IMR-90 (cell line): Measurements from ENCODE around the gene RAI1. TPM values are rescaled to one million over a fixed set of nuclear protein-coding genes. Genes with fewer than 3 reads are reported as not detected.

Experiments used
- ATAC-seq: fragments of 200-7000 bp; cut with Tn5 transposase; 2 replicates; pipeline ENCODE4 v1.9.1; 2020; ENCODE audit warnings: low read depth, mild to moderate bottlenecking, moderate library complexity
- BruUV-seq: library from RNA; stranded (reverse); fragments of 400-500 nt; replicated peaks from 2 replicates; lab custom pipeline; 2021; lab: Mats Ljungman, UMichigan
- CTCF ChIA-PET: fragments of 300-600 bp; formaldehyde crosslinking; extraction: SDS; loops from one replicate; lab custom pipeline; 2021; ENCODE audit warnings: antibody characterized with exemption; lab: Yijun Ruan, JAX
- POLR2A ChIA-PET: fragments of 300-600 bp; sonication (Branson Sonifier 250); formaldehyde crosslinking; loops from one replicate; lab custom pipeline; 2022; ENCODE audit warnings: antibody characterized with exemption; ENCODE audit not compliant: unreplicated experiment; lab: Charles Lee
- DNase-seq: peaks from one replicate; pipeline ENCODE4 v3.0.0; 2013
- H2AFZ ChIP-seq: replicated peaks from 2 replicates; pipeline ENCODE3; 2013; ENCODE audit warnings: low read length, mild to moderate bottlenecking; ENCODE audit not compliant: poor library complexity
- H2AK5ac ChIP-seq: 2 replicates; pipeline ENCODE4 v1.6.1; 2013; ENCODE audit warnings: low read depth, low read length, inconsistent platforms
- H2AK9ac ChIP-seq: replicated peaks from 2 replicates; pipeline ENCODE3; 2013; ENCODE audit warnings: mild to moderate bottlenecking, low read depth, low read length, moderate library complexity; ENCODE audit not compliant: poor library complexity
- H2BK120ac ChIP-seq: 2 replicates; pipeline ENCODE4 v1.6.1; 2013; ENCODE audit warnings: low read depth, low read length, inconsistent platforms
- H2BK15ac ChIP-seq: 3 replicates; pipeline ENCODE4 v1.6.1; 2013; ENCODE audit warnings: low read depth, low read length, inconsistent platforms
- H2BK20ac ChIP-seq: 2 replicates; pipeline ENCODE4 v1.6.1; 2013; ENCODE audit warnings: low read depth, mild to moderate bottlenecking, inconsistent platforms, low read length, moderate library complexity
- H2BK5ac ChIP-seq: 2 replicates; pipeline ENCODE4 v1.6.1; 2013; ENCODE audit warnings: mild to moderate bottlenecking, low read depth, low read length, inconsistent platforms; ENCODE audit not compliant: poor library complexity, severe bottlenecking
- H3K14ac ChIP-seq: replicated peaks from 2 replicates; pipeline ENCODE4 v1.6.1; 2013; ENCODE audit warnings: low read depth, low read length, inconsistent platforms
- H3K18ac ChIP-seq: 2 replicates; pipeline ENCODE4 v1.6.1; 2013; ENCODE audit warnings: low read depth, low read length, control low read depth
- H3K23ac ChIP-seq: 2 replicates; pipeline ENCODE4 v1.6.1; 2013; ENCODE audit warnings: low read depth, low read length, inconsistent platforms
- H3K27ac ChIP-seq: 2 replicates; pipeline ENCODE4 v1.5.1; 2013; ENCODE audit warnings: mild to moderate bottlenecking, control low read depth, low read length; ENCODE audit not compliant: insufficient read depth
- H3K27me3 ChIP-seq: 2 replicates; pipeline ENCODE4 v1.6.1; 2013; ENCODE audit warnings: low read length; ENCODE audit not compliant: control insufficient read depth, insufficient read depth
- H3K36me3 ChIP-seq: 2 replicates; pipeline ENCODE4 v1.6.1; 2013; ENCODE audit warnings: low read length, mixed read lengths; ENCODE audit not compliant: control insufficient read depth, insufficient read depth
- H3K4ac ChIP-seq: 2 replicates; pipeline ENCODE4 v1.6.1; 2013; ENCODE audit warnings: low read depth, low read length, inconsistent platforms
- H3K4me1 ChIP-seq: 2 replicates; pipeline ENCODE4 v1.6.1; 2013; ENCODE audit warnings: low read length, mixed read lengths; ENCODE audit not compliant: control insufficient read depth, insufficient read depth
- H3K4me2 ChIP-seq: 2 replicates; pipeline ENCODE4 v1.6.1; 2013; ENCODE audit warnings: low read depth, mild to moderate bottlenecking, control low read depth, low read length, moderate library complexity
- H3K4me3 ChIP-seq: 2 replicates; pipeline ENCODE4 v1.5.1; 2013; ENCODE audit warnings: low read depth, mild to moderate bottlenecking, control low read depth, low read length, moderate library complexity; ENCODE audit not compliant: insufficient read depth
- H3K56ac ChIP-seq: 2 replicates; pipeline ENCODE4 v1.6.1; 2013; ENCODE audit warnings: low read length, inconsistent platforms; ENCODE audit not compliant: insufficient read depth; ENCODE audit errors: extremely low read depth
- H3K79me1 ChIP-seq, 2 experiments: 2 replicates each; pipeline ENCODE4 v1.6.1; 2013; ENCODE audit warnings: low read length in 2 of 2, inconsistent platforms in 1 of 2, low read depth in 1 of 2
- H3K9ac ChIP-seq: 2 replicates; pipeline ENCODE4 v1.6.1; 2013; ENCODE audit warnings: low read depth, low read length, control low read depth
- H3K9me1 ChIP-seq: 2 replicates; pipeline ENCODE4 v1.6.1; 2013; ENCODE audit warnings: low read length, inconsistent platforms; ENCODE audit not compliant: insufficient read depth
- H3K9me3 ChIP-seq: 2 replicates; pipeline ENCODE4 v1.6.1; 2013; ENCODE audit warnings: low read length; ENCODE audit not compliant: control insufficient read depth, insufficient read depth
- H4K20me1 ChIP-seq: 2 replicates; pipeline ENCODE4 v1.6.1; 2013; ENCODE audit warnings: low read length, inconsistent platforms; ENCODE audit not compliant: insufficient read depth
- H4K5ac ChIP-seq: 2 replicates; pipeline ENCODE4 v1.6.1; 2013; ENCODE audit warnings: mild to moderate bottlenecking, low read depth, low read length, control low read depth
- H4K8ac ChIP-seq, 2 experiments: 2 replicates each; pipeline ENCODE4 v1.6.1; 2013; ENCODE audit warnings: low read depth in 2 of 2, low read length in 2 of 2, control low read depth in 1 of 2, inconsistent platforms in 1 of 2
- H4K91ac ChIP-seq: 2 replicates; pipeline ENCODE4 v1.6.1; 2013; ENCODE audit warnings: low read depth, low read length, inconsistent platforms; ENCODE audit not compliant: insufficient read depth
- BHLHE40 ChIP-seq: fragments of 150-350 bp; IDR thresholded peaks from 2 replicates; pipeline ENCODE4 v1.6.1; 2016; ENCODE audit warnings: mild to moderate bottlenecking, low read depth, low read length
- CEBPB ChIP-seq: IDR thresholded peaks from 2 replicates; pipeline ENCODE4 v1.6.1; 2012; ENCODE audit warnings: low read depth, low read length, improper control_type of control experiment
- CHD1 ChIP-seq: IDR thresholded peaks from 2 replicates; pipeline ENCODE4 v1.6.1; 2012; ENCODE audit warnings: low read depth, low read length, improper control_type of control experiment
- FOS ChIP-seq: fragments of 150-350 bp; IDR thresholded peaks from 2 replicates; pipeline ENCODE4 v1.6.1; 2016; ENCODE audit warnings: low read depth, low read length
- MAFK ChIP-seq: IDR thresholded peaks from 2 replicates; pipeline ENCODE4 v1.6.1; 2012; ENCODE audit warnings: low read depth, low read length, improper control_type of control experiment
- MAZ ChIP-seq: IDR thresholded peaks from 2 replicates; pipeline ENCODE4 v1.6.1; 2012; ENCODE audit warnings: low read depth, mild to moderate bottlenecking, low read length, improper control_type of control experiment, moderate library complexity, borderline replicate concordance
- MXI1 ChIP-seq: IDR thresholded peaks from 2 replicates; pipeline ENCODE4 v1.6.1; 2012; ENCODE audit warnings: low read depth, mild to moderate bottlenecking, low read length, moderate library complexity, borderline replicate concordance
- NFE2L2 ChIP-seq: fragments of 150-350 bp; IDR thresholded peaks from 2 replicates; pipeline ENCODE4 v1.6.1; 2016; ENCODE audit warnings: low read depth, mild to moderate bottlenecking, low read length
- POLR2A ChIP-seq: IDR thresholded peaks from 2 replicates; pipeline ENCODE4 v1.6.1; 2012; ENCODE audit warnings: mild to moderate bottlenecking, low read depth, low read length
- RAD21 ChIP-seq: IDR thresholded peaks from 2 replicates; pipeline ENCODE4 v1.6.1; 2012; ENCODE audit warnings: low read length, improper control_type of control experiment
- RCOR1 ChIP-seq: IDR thresholded peaks from 2 replicates; pipeline ENCODE4 v1.6.1; 2012; ENCODE audit warnings: mild to moderate bottlenecking, low read length, improper control_type of control experiment; ENCODE audit not compliant: insufficient replicate concordance
- RFX5 ChIP-seq: IDR thresholded peaks from 2 replicates; pipeline ENCODE4 v1.8.0; 2012; ENCODE audit warnings: low read depth, mild to moderate bottlenecking, low read length, moderate library complexity
- SMC3 ChIP-seq: fragments of 150-350 bp; IDR thresholded peaks from 2 replicates; pipeline ENCODE4 v1.6.1; 2016; ENCODE audit warnings: low read depth, mild to moderate bottlenecking, antibody characterized with exemption, low read length, moderate library complexity
- WGBS, 2 experiments: methylation state at CpG; one replicate each; pipeline versions ENCODE4 v1.1.5 to v1.1.7; 2013; ENCODE audit warnings: missing lambda C conversion rate in 2 of 2; ENCODE audit not compliant: insufficient read length in 1 of 2; ENCODE audit errors: extremely low coverage in 2 of 2; 5-methylcytosine and 5-hydroxymethylcytosine counted together
- dilution Hi-C: fragments of 300-500 bp; cut with HindIII; formaldehyde crosslinking; loops from one replicate; pipeline ENCODE4 v1.14.3; 2018; ENCODE audit warnings: low sequenced_read_pairs; ENCODE audit not compliant: unreplicated experiment
- in situ Hi-C: fragments of 300-500 bp; cut with MboI; formaldehyde crosslinking; loops from 3 replicates; pipeline ENCODE4 v1.14.3; 2019; ENCODE audit warnings: low sequenced_read_pairs, inconsistent platforms, mixed read lengths
- intact Hi-C: fragments of 100-400 bp; cut with micrococcal nuclease; formaldehyde crosslinking; loops from 2 replicates; pipeline ENCODE4 v1.10.0; 2022
- polyA plus RNA-seq, 3 experiments: library from polyadenylated mRNA; depleted of rRNA; stranded (reverse); fragments of >200 nt; gene quantifications; 2 replicates each; pipeline ENCODE4 v1.2.3, GENCODE V29; 2012; ENCODE audit warnings: low replicate concordance in 1 of 3
- total RNA-seq: library from RNA; depleted of rRNA; stranded (reverse); fragments of >200 nt; gene quantifications from 2 replicates; pipeline ENCODE4 v1.2.3, GENCODE V29; 2012
- TF ChIP-seq, protein P1 (sequence below): conservative IDR thresholded peaks from 2 replicates; pipeline ENCODE4 v1.5.1; 2012; ENCODE audit warnings: mild to moderate bottlenecking, low read depth, low read length, improper control_type of control experiment
- TF ChIP-seq, protein P2 (sequence below): fragments of 150-350 bp; IDR thresholded peaks from 2 replicates; pipeline ENCODE4 v1.6.1; 2016; ENCODE audit warnings: low read depth, mild to moderate bottlenecking, low read length, moderate library complexity, borderline replicate concordance
- TF ChIP-seq, protein P3 (sequence below): fragments of 150-350 bp; IDR thresholded peaks from 2 replicates; pipeline ENCODE4 v1.6.1; 2017; ENCODE audit warnings: mild to moderate bottlenecking, antibody characterized with exemption, low read length, low read depth

The RAI1 gene
- total and polyA plus RNA-seq, 2 of the 4 experiments (the other 2 are of a cell fraction), result 1.8 to 10.5 TPM

DNA sequence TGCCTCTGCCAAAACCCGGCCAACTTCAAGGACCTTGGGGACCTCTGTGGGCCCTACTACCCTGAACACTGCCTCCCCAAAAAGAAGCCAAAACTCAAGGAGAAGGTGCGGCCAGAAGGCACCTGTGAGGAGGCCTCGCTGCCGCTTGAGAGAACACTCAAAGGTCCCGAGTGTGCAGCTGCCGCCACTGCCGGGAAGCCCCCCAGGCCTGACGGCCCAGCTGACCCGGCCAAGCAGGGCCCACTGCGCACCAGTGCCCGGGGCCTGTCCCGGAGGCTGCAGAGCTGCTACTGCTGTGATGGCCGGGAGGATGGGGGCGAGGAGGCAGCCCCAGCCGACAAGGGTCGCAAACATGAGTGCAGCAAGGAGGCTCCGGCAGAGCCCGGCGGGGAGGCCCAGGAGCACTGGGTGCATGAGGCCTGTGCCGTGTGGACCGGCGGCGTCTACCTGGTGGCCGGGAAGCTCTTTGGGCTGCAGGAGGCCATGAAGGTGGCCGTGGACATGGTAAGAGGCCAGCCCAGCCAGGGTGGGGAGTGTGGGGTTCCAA lies 116.8 kb downstream of the RAI1 start:
- H3K4me1 ChIP-seq, result peaks cover 2% of the 10 kb centered on the region; the same call in 1 of the 2 replicates
- CTCF ChIA-PET, result no interaction called here
- H2AK9ac ChIP-seq, result no peak overlapping the region
- H3K9ac ChIP-seq, result no peak overlapping the region
- no peak overlapping the region for H3K56ac ChIP-seq
- no peak overlapping the region for H3K4ac ChIP-seq
- no peak overlapping the region for H2BK5ac ChIP-seq
- H3K36me3 ChIP-seq, result peaks cover 70% of the 10 kb centered on the region
- in situ Hi-C loops, result no loop called here
- H3K9me3 ChIP-seq, result no peaks in the 10 kb centered on the region
- H2AFZ ChIP-seq, result no peak overlapping the region
- no peak overlapping the region for H3K18ac ChIP-seq
- H2BK15ac ChIP-seq, result no peak overlapping the region
- no peak overlapping the region for H3K14ac ChIP-seq
- H2BK20ac ChIP-seq, result no peak overlapping the region
- H4K20me1 ChIP-seq, result peaks cover 61% of the 10 kb centered on the region
- H3K27ac ChIP-seq, result no peak overlapping the region
- no peak overlapping the region for H4K91ac ChIP-seq
- H2AK5ac ChIP-seq, result no peak overlapping the region
- intact Hi-C loops, result no loop called here
- no peak overlapping the region for H4K8ac ChIP-seq
- H4K5ac ChIP-seq, result no peak overlapping the region
- DNase-seq (no peak), ATAC-seq (no peak)
- peaks cover 17 to 81% of the 10 kb centered on the region in 2 experiments for H3K79me1 ChIP-seq
- H3K4me2 ChIP-seq, result no peak overlapping the region
- no peak overlapping the region for H3K4me3 ChIP-seq
- WGBS, 2 experiments, result 99% methylated on average over 19 of the region's 25 CpGs; no CpG with 5 or more reads in 1 of the 2 experiments
- BruUV-seq, result no TSS peak
- dilution Hi-C loops, result no loop called here
- POLR2A ChIA-PET, result no interaction called here
- H3K23ac ChIP-seq, result no peak overlapping the region
- no peak overlapping the region for H2BK120ac ChIP-seq
- TF ChIP-seq MXI1, result no peak
- TF ChIP-seq, protein P1, sequence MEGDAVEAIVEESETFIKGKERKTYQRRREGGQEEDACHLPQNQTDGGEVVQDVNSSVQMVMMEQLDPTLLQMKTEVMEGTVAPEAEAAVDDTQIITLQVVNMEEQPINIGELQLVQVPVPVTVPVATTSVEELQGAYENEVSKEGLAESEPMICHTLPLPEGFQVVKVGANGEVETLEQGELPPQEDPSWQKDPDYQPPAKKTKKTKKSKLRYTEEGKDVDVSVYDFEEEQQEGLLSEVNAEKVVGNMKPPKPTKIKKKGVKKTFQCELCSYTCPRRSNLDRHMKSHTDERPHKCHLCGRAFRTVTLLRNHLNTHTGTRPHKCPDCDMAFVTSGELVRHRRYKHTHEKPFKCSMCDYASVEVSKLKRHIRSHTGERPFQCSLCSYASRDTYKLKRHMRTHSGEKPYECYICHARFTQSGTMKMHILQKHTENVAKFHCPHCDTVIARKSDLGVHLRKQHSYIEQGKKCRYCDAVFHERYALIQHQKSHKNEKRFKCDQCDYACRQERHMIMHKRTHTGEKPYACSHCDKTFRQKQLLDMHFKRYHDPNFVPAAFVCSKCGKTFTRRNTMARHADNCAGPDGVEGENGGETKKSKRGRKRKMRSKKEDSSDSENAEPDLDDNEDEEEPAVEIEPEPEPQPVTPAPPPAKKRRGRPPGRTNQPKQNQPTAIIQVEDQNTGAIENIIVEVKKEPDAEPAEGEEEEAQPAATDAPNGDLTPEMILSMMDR, result no peak
- no peak for TF ChIP-seq SMC3
- TF ChIP-seq RCOR1, result no peak
- no peak for TF ChIP-seq NFE2L2
- no peak for TF ChIP-seq CEBPB
- TF ChIP-seq, protein P2, sequence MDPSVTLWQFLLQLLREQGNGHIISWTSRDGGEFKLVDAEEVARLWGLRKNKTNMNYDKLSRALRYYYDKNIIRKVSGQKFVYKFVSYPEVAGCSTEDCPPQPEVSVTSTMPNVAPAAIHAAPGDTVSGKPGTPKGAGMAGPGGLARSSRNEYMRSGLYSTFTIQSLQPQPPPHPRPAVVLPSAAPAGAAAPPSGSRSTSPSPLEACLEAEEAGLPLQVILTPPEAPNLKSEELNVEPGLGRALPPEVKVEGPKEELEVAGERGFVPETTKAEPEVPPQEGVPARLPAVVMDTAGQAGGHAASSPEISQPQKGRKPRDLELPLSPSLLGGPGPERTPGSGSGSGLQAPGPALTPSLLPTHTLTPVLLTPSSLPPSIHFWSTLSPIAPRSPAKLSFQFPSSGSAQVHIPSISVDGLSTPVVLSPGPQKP, result no peak
- TF ChIP-seq RAD21, result no peak
- TF ChIP-seq POLR2A, result no peak
- no peak for TF ChIP-seq CHD1
- TF ChIP-seq MAZ, result no peak
- no peak for TF ChIP-seq BHLHE40
- TF ChIP-seq FOS, result no peak
- TF ChIP-seq, protein P3, sequence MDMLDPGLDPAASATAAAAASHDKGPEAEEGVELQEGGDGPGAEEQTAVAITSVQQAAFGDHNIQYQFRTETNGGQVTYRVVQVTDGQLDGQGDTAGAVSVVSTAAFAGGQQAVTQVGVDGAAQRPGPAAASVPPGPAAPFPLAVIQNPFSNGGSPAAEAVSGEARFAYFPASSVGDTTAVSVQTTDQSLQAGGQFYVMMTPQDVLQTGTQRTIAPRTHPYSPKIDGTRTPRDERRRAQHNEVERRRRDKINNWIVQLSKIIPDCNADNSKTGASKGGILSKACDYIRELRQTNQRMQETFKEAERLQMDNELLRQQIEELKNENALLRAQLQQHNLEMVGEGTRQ, result no peak
- no peak for TF ChIP-seq RFX5
- no peak for TF ChIP-seq MAFK
- H3K9me1 ChIP-seq, result no peaks in the 10 kb centered on the region
- H3K27me3 ChIP-seq, result no peaks in the 10 kb centered on the region
